SK-N-SH (cell line): Measurements from ENCODE around the gene VWF.

ENCODE experiments used
- CTCF ChIP-seq: fragments of 200-600 bp; sonication (generic); IDR thresholded peaks from 2 replicates; pipeline ENCODE4 v1.6.1; 2017; ENCODE audit warnings: antibody characterized with exemption, mild to moderate bottlenecking, moderate library complexity
- POLR2AphosphoS5 ChIP-seq: IDR thresholded peaks from 2 replicates; pipeline ENCODE4 v1.6.1; 2012; ENCODE audit warnings: low read depth, low read length
- SMC3 ChIP-seq: IDR thresholded peaks from 2 replicates; pipeline ENCODE4 v1.6.1; 2012; ENCODE audit warnings: low read depth, low read length, improper control_type of control experiment
- YY1 ChIP-seq: IDR thresholded peaks from 2 replicates; pipeline ENCODE4 v1.4.0; 2012; ENCODE audit warnings: low read depth, mild to moderate bottlenecking
- TF ChIP-seq, protein P1 (sequence below): IDR thresholded peaks from 2 replicates; pipeline ENCODE4 v1.4.0; 2012; ENCODE audit warnings: low read depth

GRCh38 chr12:6122201-6122600 is 2.3 kb downstream of the VWF start:
- TF ChIP-seq, protein P1, sequence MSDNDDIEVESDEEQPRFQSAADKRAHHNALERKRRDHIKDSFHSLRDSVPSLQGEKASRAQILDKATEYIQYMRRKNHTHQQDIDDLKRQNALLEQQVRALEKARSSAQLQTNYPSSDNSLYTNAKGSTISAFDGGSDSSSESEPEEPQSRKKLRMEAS: no peak
- TF ChIP-seq POLR2AphosphoS5 (no peak), CTCF (no peak), SMC3 (no peak), YY1 (no peak)
